ENCODE data around the gene FDX2.

The FDX2 gene

GRCh38 chr19:10321874-10322835, 6.3 kb upstream of the FDX2 start:
- no peak for TF ChIP-seq GATA3 (IDR thresholded peaks at IDR 0.05; ENCODE audit: low read depth, low read length)
- no peak for TF ChIP-seq GATA2 (IDR thresholded peaks at IDR 0.05; ENCODE audit: low read depth, low read length)

- no peak for TF ChIP-seq GATA3 (IDR thresholded peaks at IDR 0.05; ENCODE audit: low read depth, low read length)
- no peak for TF ChIP-seq GATA2 (IDR thresholded peaks at IDR 0.05; ENCODE audit: low read depth, low read length)
Measured at GRCh38 chr19:10321417-10321797, 5.6 kb upstream of the FDX2 start.

DNA sequence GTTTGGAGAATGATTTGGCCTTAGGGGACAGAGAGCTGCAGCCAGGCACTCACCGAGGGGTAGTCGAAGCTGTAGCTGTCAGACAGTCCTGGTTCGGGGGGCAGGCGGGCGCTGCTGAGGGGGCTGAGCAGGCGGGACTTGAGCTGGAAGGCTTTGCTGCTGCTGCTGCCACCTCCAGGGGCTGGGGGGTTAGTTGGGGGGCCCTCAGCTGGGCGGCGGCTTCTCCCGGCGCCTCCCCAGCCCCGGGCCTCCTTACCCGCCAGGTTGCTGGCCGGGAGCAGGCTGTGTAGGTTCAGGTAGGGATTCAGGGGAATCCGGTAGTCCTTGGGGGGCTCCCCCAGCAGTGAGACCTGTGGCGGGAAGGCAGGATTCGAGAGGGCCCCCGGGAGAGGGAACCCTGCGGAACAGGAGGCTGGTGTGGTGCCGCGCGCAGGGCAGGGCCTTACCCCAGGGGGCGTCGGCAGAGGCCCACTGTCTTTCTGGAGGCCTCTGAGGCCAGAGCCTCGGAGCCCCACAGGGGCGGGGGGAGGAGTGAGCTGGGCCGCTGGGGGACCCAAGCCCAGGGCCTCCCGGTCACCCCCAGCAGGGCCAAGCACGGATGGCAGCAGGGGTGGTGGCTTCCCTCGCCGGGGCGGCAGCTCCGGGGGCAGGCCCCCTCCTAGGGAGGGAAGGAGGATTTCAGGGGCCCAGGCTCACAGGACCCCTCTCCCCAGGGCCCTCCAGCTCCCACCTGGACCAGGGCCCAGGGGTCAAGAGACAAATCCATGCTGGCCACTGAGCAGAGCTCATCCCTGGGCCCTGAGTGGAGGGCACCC, 5.0 kb upstream of the FDX2 start:
- no peak for TF ChIP-seq GATA2 (IDR thresholded peaks at IDR 0.05; ENCODE audit: low read depth, low read length)
- TF ChIP-seq GATA3 (IDR thresholded peaks at IDR 0.05; ENCODE audit: low read depth, low read length): no peak

DNA sequence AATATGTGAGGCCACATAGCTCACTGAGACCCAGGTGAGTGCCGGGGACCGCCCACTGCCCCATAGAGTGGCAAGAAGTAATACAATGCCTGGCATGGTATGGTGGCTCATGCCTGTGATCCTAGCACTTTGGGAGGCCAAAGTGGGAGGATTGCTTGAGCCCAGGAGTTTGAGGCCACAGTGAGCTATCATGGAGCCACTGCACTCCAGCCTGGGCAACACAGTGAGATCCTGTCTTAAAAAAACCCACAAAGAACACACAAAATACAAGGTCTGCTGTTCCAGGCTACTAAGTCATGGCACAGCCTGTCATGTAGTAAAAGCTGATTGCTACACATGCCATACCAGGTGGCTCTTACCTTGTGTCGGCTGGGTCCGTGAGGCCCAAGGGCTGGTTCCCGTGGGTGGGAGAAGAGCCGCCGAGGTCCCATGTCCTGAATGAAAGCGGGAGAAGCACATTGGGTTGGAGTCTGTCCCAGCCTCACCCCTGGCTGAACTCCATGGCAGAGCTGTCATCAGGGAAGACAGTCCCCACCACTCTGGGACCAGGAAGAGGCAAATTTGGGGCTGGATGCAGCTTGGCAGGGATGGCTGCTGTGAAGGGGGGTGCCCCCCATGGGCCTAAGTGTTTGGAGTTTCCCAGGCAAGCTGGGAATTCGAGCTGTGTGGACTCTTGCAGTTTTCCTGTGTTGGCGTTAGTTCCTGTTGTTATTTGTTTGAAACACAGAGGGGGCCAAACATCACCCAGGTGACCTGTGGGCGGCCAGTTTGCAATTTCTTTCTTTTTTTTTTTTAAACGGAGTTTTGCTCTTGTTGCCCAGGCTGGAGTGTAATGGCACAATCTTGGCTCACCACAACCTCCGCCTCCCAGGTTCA, 3.2 kb upstream of the FDX2 start:
- TF ChIP-seq GATA2 (IDR thresholded peaks at IDR 0.05; ENCODE audit: low read depth, low read length) (no peak), GATA3 (IDR thresholded peaks at IDR 0.05; ENCODE audit: low read depth, low read length) (no peak)

- no peak for TF ChIP-seq GATA3 (IDR thresholded peaks at IDR 0.05; ENCODE audit: low read depth, low read length)
- no peak for TF ChIP-seq GATA2 (IDR thresholded peaks at IDR 0.05; ENCODE audit: low read depth, low read length)
Measured at GRCh38 chr19:10317857-10318462, 2.1 kb upstream of the FDX2 start.

DNA sequence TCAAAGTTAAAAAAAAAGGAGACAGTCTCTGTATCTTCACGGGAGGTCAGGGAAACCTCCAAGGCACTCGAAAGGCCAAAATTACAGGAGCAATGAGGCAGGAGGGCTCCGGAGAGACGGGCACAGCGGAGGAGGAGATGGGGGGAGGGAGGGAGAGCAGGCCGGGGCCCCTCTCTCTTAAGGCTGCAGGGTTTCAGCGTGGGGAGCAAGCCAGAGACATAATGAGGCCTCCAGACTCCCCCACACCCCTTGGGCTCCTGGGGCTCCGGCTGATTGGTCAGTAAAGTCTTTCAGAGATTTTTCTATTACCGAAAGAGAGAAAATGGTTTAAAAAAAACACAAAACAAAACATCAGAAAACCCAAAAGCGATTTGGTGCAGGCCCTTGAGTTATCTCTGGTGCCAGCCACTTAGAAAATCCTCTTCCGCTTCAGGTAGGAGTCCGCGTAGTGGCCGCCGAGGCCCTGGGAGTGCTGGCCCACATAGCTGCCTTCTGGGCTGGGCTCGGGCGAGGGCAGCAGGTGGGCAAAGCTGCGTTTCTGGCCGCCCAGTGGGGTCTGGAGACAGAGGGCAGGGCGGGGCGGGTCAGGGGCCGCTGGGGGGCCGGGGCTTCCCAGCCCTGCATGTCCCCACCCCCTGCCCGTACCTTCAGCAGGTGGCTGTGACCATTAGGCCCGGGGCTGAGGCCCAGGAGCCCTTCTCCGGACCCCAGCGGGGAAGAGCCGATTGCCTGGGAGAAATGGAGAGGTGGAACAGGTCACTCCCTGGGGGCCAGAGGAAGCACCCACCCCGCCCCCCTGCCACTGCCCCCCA, 1.4 kb upstream of the FDX2 start:
- no peak for TF ChIP-seq GATA3 (IDR thresholded peaks at IDR 0.05; ENCODE audit: low read depth, low read length)

- TF ChIP-seq GATA2 (IDR thresholded peaks at IDR 0.05; ENCODE audit: low read depth, low read length): peak; percentile 25; the same call in 1 of the 2 replicates
- TF ChIP-seq GATA3 (IDR thresholded peaks at IDR 0.05; ENCODE audit: low read depth, low read length): no peak
Measured at GRCh38 chr19:10316229-10317044, 622 bp upstream of the FDX2 start.

GRCh38 chr19:10309423-10309822, 6.4 kb downstream of the FDX2 start, which contains the start of gene ZGLP1:
ZGLP1 (minus strand) TSS chr19:10309815.
- TF ChIP-seq GATA2 (IDR thresholded peaks at IDR 0.05; ENCODE audit: low read depth, low read length) (no peak), GATA3 (IDR thresholded peaks at IDR 0.05; ENCODE audit: low read depth, low read length) (no peak)

- TF ChIP-seq GATA2 (IDR thresholded peaks at IDR 0.05; ENCODE audit: low read depth, low read length): no peak
- no peak for TF ChIP-seq GATA3 (IDR thresholded peaks at IDR 0.05; ENCODE audit: low read depth, low read length)
Measured at GRCh38 chr19:10306327-10306726, 9.5 kb downstream of the FDX2 start.

DNA sequence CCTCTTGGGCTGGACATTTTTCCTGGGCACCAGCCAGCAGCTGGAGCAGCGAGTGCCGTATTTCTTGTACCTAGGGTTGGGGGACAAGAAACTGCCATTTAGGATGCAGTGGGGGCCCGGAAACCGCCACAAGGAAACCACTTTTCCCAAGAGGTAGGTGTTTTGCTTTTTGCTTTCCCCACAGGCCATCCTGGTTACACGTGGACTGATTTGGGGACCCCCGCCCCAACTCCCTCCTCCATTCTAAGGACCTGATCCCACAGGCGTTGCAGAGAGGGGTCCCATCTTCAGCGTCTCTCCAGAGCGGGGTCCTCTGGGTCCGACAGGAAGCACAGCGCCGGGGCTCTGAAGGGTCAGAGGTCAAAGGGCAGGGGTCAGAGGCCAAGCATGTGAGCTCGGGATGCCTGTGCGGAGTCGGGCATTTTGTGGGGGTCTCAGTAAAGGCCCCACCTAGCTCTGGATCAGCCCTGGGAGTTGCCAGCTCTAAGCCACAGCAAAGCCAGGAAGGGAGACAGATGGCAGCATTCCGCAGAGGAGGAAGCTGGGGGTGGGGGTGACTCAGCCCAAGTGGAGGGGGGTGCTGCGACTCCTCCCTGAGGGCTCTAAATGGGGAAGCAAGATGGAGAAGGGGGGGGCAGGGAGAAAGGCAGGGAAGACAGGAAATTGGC, 10.5 kb downstream of the FDX2 start:
- no peak for TF ChIP-seq GATA2 (IDR thresholded peaks at IDR 0.05; ENCODE audit: low read depth, low read length)
- TF ChIP-seq GATA3 (IDR thresholded peaks at IDR 0.05; ENCODE audit: low read depth, low read length): no peak

Measured in SH-SY5Y (cell line).